Measurements from ENCODE around the gene KCNH8. TPM values are rescaled to one million over a fixed set of nuclear protein-coding genes. Genes with fewer than 3 reads are reported as not detected.

The KCNH8 gene
- total and polyA plus RNA-seq, 7 donors, result 0.11 to 0.24 TPM; not detected in 5

- Histone ChIP-seq H3K4me3 (no peak overlapping the region), H3K9me3 (no peaks in the 10 kb centered on the region), H3K27ac (no peak overlapping the region), H3K27me3 (ENCODE audit: insufficient read depth in 3 of 3, low read length in 2 of 3) (no peaks in the 10 kb centered on the region), H3K36me3 (ENCODE audit: insufficient read depth in 1 of 2, low read depth in 1 of 2) (no peaks in the 10 kb centered on the region), H3K4me1 (no peaks in the 10 kb centered on the region)
- intact Hi-C loops (cut with DNase I), result no loop called here
- TF ChIP-seq CTCF (IDR thresholded peaks at IDR 0.05), result no peak
- no peak for DNase-seq
- no peak for ATAC-seq
- 74 to 77% (median 74%) methylated on average over 6 of the region's 6 CpGs for WGBS, 3 donors
These were observed 116.1 kb downstream of the KCNH8 start for GRCh38 chr3:19264424-19264823.

- no peaks in the 10 kb centered on the region for H3K4me1 ChIP-seq
- H3K27me3 ChIP-seq (ENCODE audit: insufficient read depth in 3 of 3, low read length in 2 of 3), result peaks cover 0 to 4% (median 0%) of the 10 kb centered on the region in 3 donors
- no peak overlapping the region for H3K4me3 ChIP-seq
- no peaks in the 10 kb centered on the region for H3K36me3 ChIP-seq (ENCODE audit: insufficient read depth in 1 of 2, low read depth in 1 of 2)
- DNase-seq (no peak), ATAC-seq (no peak)
- H3K9me3 ChIP-seq, result no peaks in the 10 kb centered on the region
- intact Hi-C loops (cut with DNase I), result no loop called here
- no peak overlapping the region for H3K27ac ChIP-seq
- no peak for TF ChIP-seq CTCF (IDR thresholded peaks at IDR 0.05)
- WGBS, 3 donors, result 41 to 43% (median 41%) methylated on average over 4 of the region's 4 CpGs
These were observed 118.7 kb downstream of the KCNH8 start for GRCh38 chr3:19267040-19267439.

DNA sequence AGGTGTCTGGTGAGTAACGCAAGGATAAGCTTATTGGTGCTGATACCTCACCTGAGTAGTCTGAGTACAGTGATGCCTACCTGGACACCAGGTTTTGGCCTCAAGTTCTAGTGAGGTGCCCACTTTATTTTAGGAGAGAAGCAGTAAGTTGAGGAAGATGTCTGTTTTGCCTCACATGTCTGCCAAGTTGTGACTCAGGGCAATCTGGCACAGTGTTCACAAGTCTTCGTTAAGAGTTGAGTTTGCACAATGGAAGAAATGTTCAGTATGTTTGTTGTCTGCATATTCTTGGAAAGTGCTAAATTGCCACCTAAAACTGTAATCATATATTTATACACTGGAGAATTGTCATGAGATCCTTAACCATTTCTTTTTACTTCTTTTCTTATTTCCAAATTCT, 122.2 kb downstream of the KCNH8 start:
- H3K4me1 ChIP-seq, result no peaks in the 10 kb centered on the region
- DNase-seq, result no peak
- WGBS, 3 donors, result 73 to 75% (median 74%) methylated on average over 2 of the region's 2 CpGs
- no peak overlapping the region for H3K27ac ChIP-seq
- TF ChIP-seq CTCF (IDR thresholded peaks at IDR 0.05), result no peak
- ATAC-seq, result no peak
- intact Hi-C loops (cut with DNase I), result no loop called here
- H3K27me3 ChIP-seq (ENCODE audit: insufficient read depth in 3 of 3, low read length in 2 of 3), result peaks cover 0 to 4% (median 0%) of the 10 kb centered on the region in 3 donors
- no peaks in the 10 kb centered on the region for H3K9me3 ChIP-seq
- no peaks in the 10 kb centered on the region for H3K36me3 ChIP-seq (ENCODE audit: insufficient read depth in 1 of 2, low read depth in 1 of 2)
- no peak overlapping the region for H3K4me3 ChIP-seq

- no peak for DNase-seq
- peaks cover 0 to 4% (median 0%) of the 10 kb centered on the region in 3 donors for H3K27me3 ChIP-seq (ENCODE audit: insufficient read depth in 3 of 3, low read length in 2 of 3)
- H3K9me3 ChIP-seq, result no peaks in the 10 kb centered on the region
- no peak overlapping the region for H3K4me3 ChIP-seq
- H3K27ac ChIP-seq, result no peak overlapping the region
- H3K4me1 ChIP-seq, result no peaks in the 10 kb centered on the region
- WGBS, 3 donors, result 86 to 92% (median 91%) methylated on average over 3 of the region's 3 CpGs
- no peak for TF ChIP-seq CTCF (IDR thresholded peaks at IDR 0.05)
- H3K36me3 ChIP-seq (ENCODE audit: insufficient read depth in 1 of 2, low read depth in 1 of 2), result no peaks in the 10 kb centered on the region
- intact Hi-C loops (cut with DNase I), result no loop called here
- no peak for ATAC-seq
These were observed 124.0 kb downstream of the KCNH8 start for GRCh38 chr3:19272296-19272695.

GRCh38 chr3:19273091-19273490, 124.8 kb downstream of the KCNH8 start:
- WGBS, 3 donors, result 48 to 65% (median 58%) methylated on average over 1 of the region's 1 CpG
- ATAC-seq (no peak), DNase-seq (no peak)
- Histone ChIP-seq H3K4me3 (no peak overlapping the region), H3K4me1 (no peaks in the 10 kb centered on the region), H3K36me3 (ENCODE audit: insufficient read depth in 1 of 2, low read depth in 1 of 2) (no peaks in the 10 kb centered on the region), H3K9me3 (no peaks in the 10 kb centered on the region), H3K27ac (no peak overlapping the region), H3K27me3 (ENCODE audit: insufficient read depth in 3 of 3, low read length in 2 of 3) (peaks cover 0 to 4% (median 0%) of the 10 kb centered on the region in 3 donors)
- intact Hi-C loops (cut with DNase I), result no loop called here
- no peak for TF ChIP-seq CTCF (IDR thresholded peaks at IDR 0.05)

Data from psoas muscle (tissue), 8 donors.